IPS-20b (cell line): ENCODE measurements around the gene BCOR.

Experiments used
- H3K27ac ChIP-seq: one replicate; pipeline ENCODE4 v1.5.1; 2013; ENCODE audit warnings: low read length
- H3K27me3 ChIP-seq: 2 replicates; pipeline ENCODE4 v1.6.1; 2013; ENCODE audit warnings: mild to moderate bottlenecking, low read length, inconsistent platforms; ENCODE audit not compliant: insufficient read depth
- H3K36me3 ChIP-seq: 2 replicates; pipeline ENCODE4 v1.6.1; 2013; ENCODE audit warnings: low read depth, mild to moderate bottlenecking, inconsistent platforms, low read length, moderate library complexity; ENCODE audit not compliant: insufficient read depth
- H3K4me1 ChIP-seq: 2 replicates; pipeline ENCODE4 v1.6.1; 2013; ENCODE audit warnings: mild to moderate bottlenecking, control low read depth, inconsistent platforms, low read length, moderate library complexity; ENCODE audit not compliant: insufficient read depth
- H3K4me3 ChIP-seq: 2 replicates; pipeline ENCODE4 v1.5.1; 2013; ENCODE audit warnings: mild to moderate bottlenecking, low read length, inconsistent platforms
- H3K9ac ChIP-seq: 2 replicates; pipeline ENCODE4 v1.6.1; 2013; ENCODE audit warnings: low read depth, mild to moderate bottlenecking, inconsistent platforms, low read length, moderate library complexity
- H3K9me3 ChIP-seq: 2 replicates; pipeline ENCODE4 v1.6.1; 2013; ENCODE audit warnings: mild to moderate bottlenecking, low read depth, low read length, inconsistent platforms; ENCODE audit not compliant: insufficient read depth

BCOR gene

GRCh38 chrX:40109288-40110008, 11.7 kb upstream of the BCOR start:
- H3K27ac ChIP-seq: no peak overlapping the region

GRCh38 chrX:40108959-40109287, 11.2 kb upstream of the BCOR start:
- H3K36me3 ChIP-seq: no peaks in the 10 kb centered on the region
- H3K27me3 ChIP-seq: peaks cover 19% of the 10 kb centered on the region
- H3K27ac ChIP-seq: no peak overlapping the region
- H3K4me3 ChIP-seq: peak overlapping the region; percentile 72; the same call in 1 of the 2 replicates
- no peaks in the 10 kb centered on the region for H3K9me3 ChIP-seq
- peak overlapping the region; percentile 53; the same call in 1 of the 2 replicates for H3K9ac ChIP-seq
- H3K4me1 ChIP-seq: peaks cover 2% of the 10 kb centered on the region; the same call in 1 of the 2 replicates

More at GRCh38 chrX:40109288-40110008, 11.7 kb upstream of the BCOR start:
- H3K9me3 ChIP-seq: no peaks in the 10 kb centered on the region
- no peaks in the 10 kb centered on the region for H3K36me3 ChIP-seq
- H3K4me1 ChIP-seq: no peaks in the 10 kb centered on the region; the same call in 1 of the 2 replicates
- peak overlapping the region; percentile 72 for H3K4me3 ChIP-seq
- H3K27me3 ChIP-seq: peaks cover 14% of the 10 kb centered on the region; the same call in 1 of the 2 replicates
- peak overlapping the region; percentile 53; the same call in 1 of the 2 replicates for H3K9ac ChIP-seq

- peak overlapping the region; percentile 53; the same call in 1 of the 2 replicates for H3K9ac ChIP-seq
Measured at GRCh38 chrX:40108162-40108958, 10.6 kb upstream of the BCOR start.

GRCh38 chrX:40107291-40108161, 9.8 kb upstream of the BCOR start:
- Histone ChIP-seq H3K27ac (no peak overlapping the region), H3K27me3 (peaks cover 33% of the 10 kb centered on the region), H3K4me3 (peak overlapping the region; percentile 72; the same call in 1 of the 2 replicates), H3K4me1 (peaks cover 7% of the 10 kb centered on the region; the same call in 1 of the 2 replicates), H3K9ac (peak overlapping the region; percentile 70; the same call in 1 of the 2 replicates), H3K36me3 (no peaks in the 10 kb centered on the region), H3K9me3 (no peaks in the 10 kb centered on the region)

More at GRCh38 chrX:40108162-40108958, 10.6 kb upstream of the BCOR start:
- no peaks in the 10 kb centered on the region for H3K9me3 ChIP-seq
- peaks cover 7% of the 10 kb centered on the region; the same call in 1 of the 2 replicates for H3K4me1 ChIP-seq
- no peaks in the 10 kb centered on the region for H3K36me3 ChIP-seq
- no peak overlapping the region for H3K27ac ChIP-seq
- H3K4me3 ChIP-seq: peak overlapping the region; percentile 72
- peaks cover 25% of the 10 kb centered on the region for H3K27me3 ChIP-seq

GRCh38 chrX:40106676-40107290, 9.0 kb upstream of the BCOR start:
- H3K27ac ChIP-seq: no peak overlapping the region
- no peaks in the 10 kb centered on the region for H3K9me3 ChIP-seq
- H3K36me3 ChIP-seq: no peaks in the 10 kb centered on the region
- peaks cover 41% of the 10 kb centered on the region for H3K27me3 ChIP-seq
- H3K4me3 ChIP-seq: peak overlapping the region; percentile 72
- peaks cover 12% of the 10 kb centered on the region; the same call in 1 of the 2 replicates for H3K4me1 ChIP-seq
- peak overlapping the region; percentile 70 for H3K9ac ChIP-seq

GRCh38 chrX:40105835-40106675, 8.3 kb upstream of the BCOR start:
- Histone ChIP-seq H3K4me1 (peaks cover 19% of the 10 kb centered on the region), H3K36me3 (no peaks in the 10 kb centered on the region), H3K27ac (no peak overlapping the region), H3K9me3 (no peaks in the 10 kb centered on the region), H3K9ac (peak overlapping the region; percentile 70; the same call in 1 of the 2 replicates), H3K27me3 (peaks cover 41% of the 10 kb centered on the region), H3K4me3 (peak overlapping the region; percentile 72)

- H3K36me3 ChIP-seq: no peaks in the 10 kb centered on the region
- H3K4me1 ChIP-seq: peaks cover 19% of the 10 kb centered on the region
- peak overlapping the region; percentile 61; the same call in 1 of the 2 replicates for H3K4me3 ChIP-seq
- no peak overlapping the region for H3K27ac ChIP-seq
- peak overlapping the region; percentile 61; the same call in 1 of the 2 replicates for H3K9ac ChIP-seq
- peaks cover 46% of the 10 kb centered on the region for H3K27me3 ChIP-seq
- H3K9me3 ChIP-seq: no peaks in the 10 kb centered on the region
Measured at GRCh38 chrX:40104985-40105834, 7.5 kb upstream of the BCOR start.

- Histone ChIP-seq H3K27ac (no peak overlapping the region), H3K9ac (no peak overlapping the region; the same call in 1 of the 2 replicates), H3K9me3 (no peaks in the 10 kb centered on the region), H3K27me3 (peaks cover 52% of the 10 kb centered on the region), H3K4me1 (peaks cover 23% of the 10 kb centered on the region), H3K4me3 (peak overlapping the region; percentile 61; the same call in 1 of the 2 replicates), H3K36me3 (no peaks in the 10 kb centered on the region)
Measured at GRCh38 chrX:40104630-40104984, 6.8 kb upstream of the BCOR start.

- Histone ChIP-seq H3K9me3 (no peaks in the 10 kb centered on the region), H3K36me3 (no peaks in the 10 kb centered on the region), H3K9ac (no peak overlapping the region; the same call in 1 of the 2 replicates), H3K27me3 (peaks cover 57% of the 10 kb centered on the region), H3K4me1 (peaks cover 27% of the 10 kb centered on the region), H3K4me3 (peak overlapping the region; percentile 61; the same call in 1 of the 2 replicates), H3K27ac (no peak overlapping the region)
Measured at GRCh38 chrX:40103565-40104323, 6.0 kb upstream of the BCOR start.
